SU-DHL-6 (cell line): ENCODE results near the gene NOL8.

Source experiments
- H2AFZ ChIP-seq: fragments of 200-600 bp; sonication (generic); 2 replicates; pipeline ENCODE4 v1.6.1; 2014; ENCODE audit warnings: low read depth, mild to moderate bottlenecking, moderate library complexity, mixed read lengths, antibody characterized with exemption, low read length; ENCODE audit not compliant: severe bottlenecking
- H3F3A ChIP-seq: fragments of 200-600 bp; shearing (Covaris generic); 2 replicates; pipeline ENCODE4 v1.6.0; 2016; ENCODE audit warnings: antibody characterized with exemption, mild to moderate bottlenecking; ENCODE audit not compliant: insufficient read depth
- H3K27ac ChIP-seq: fragments of 200-600 bp; sonication (generic); 2 replicates; pipeline ENCODE4 v1.5.1; 2016; ENCODE audit warnings: low read depth, mild to moderate bottlenecking, low read length, moderate library complexity, mixed read lengths
- H3K27me3 ChIP-seq: fragments of 200-600 bp; sonication (generic), shearing (Covaris generic); 2 replicates; pipeline ENCODE4 v1.6.0; 2014; ENCODE audit warnings: mild to moderate bottlenecking, low read length
- H3K36me3 ChIP-seq: fragments of 200-600 bp; sonication (generic); 2 replicates; pipeline ENCODE4 v1.6.1; 2014; ENCODE audit warnings: mild to moderate bottlenecking, low read length, mixed read lengths
- H3K4me2 ChIP-seq: fragments of 300-600, 200-600 bp; shearing (Covaris generic), sonication (generic); 2 replicates; pipeline ENCODE4 v1.6.0; 2014; ENCODE audit warnings: low read length, low read depth, mild to moderate bottlenecking; ENCODE audit not compliant: poor library complexity, severe bottlenecking
- H3K4me3 ChIP-seq: fragments of 200-600 bp; sonication (generic); 2 replicates; pipeline ENCODE4 v1.5.1; 2014; ENCODE audit warnings: antibody characterized with exemption, low read length, mild to moderate bottlenecking, mixed read lengths; ENCODE audit not compliant: insufficient read depth, poor library complexity, severe bottlenecking
- H3K79me2 ChIP-seq: fragments of 200-600 bp; sonication (generic); 2 replicates; pipeline ENCODE4 v1.6.1; 2014; ENCODE audit warnings: mild to moderate bottlenecking, low read length, moderate library complexity; ENCODE audit not compliant: insufficient read depth
- H3K9ac ChIP-seq: fragments of 200-600 bp; sonication (generic); 2 replicates; pipeline ENCODE4 v1.7.0; 2014; ENCODE audit warnings: mild to moderate bottlenecking, low read length
- H3K9me2 ChIP-seq: fragments of 200-600 bp; sonication (generic); replicated peaks from 2 replicates; pipeline ENCODE4 v1.6.1; 2014; ENCODE audit warnings: low read length; ENCODE audit not compliant: insufficient read depth
- H3K9me3 ChIP-seq: fragments of 200-600 bp; sonication (generic); 2 replicates; pipeline ENCODE4 v1.6.1; 2014; ENCODE audit warnings: low read length, mixed read lengths; ENCODE audit not compliant: insufficient read depth
- H4K20me1 ChIP-seq: fragments of 200-600 bp; sonication (generic); 2 replicates; pipeline ENCODE4 v1.6.1; 2014; ENCODE audit warnings: low read depth, mild to moderate bottlenecking, antibody characterized with exemption, low read length, moderate library complexity, mixed read lengths
- CTCF ChIP-seq: fragments of 200-600 bp; sonication (generic); IDR thresholded peaks from one replicate; pipeline ENCODE4 v1.5.1; 2017; ENCODE audit warnings: antibody characterized with exemption, mild to moderate bottlenecking, low read length, moderate library complexity; ENCODE audit not compliant: insufficient read depth, poor library complexity, severe bottlenecking
- EZH2phosphoT487 ChIP-seq: fragments of 200-600 bp; sonication (generic), shearing (Covaris generic); conservative IDR thresholded peaks from 2 replicates; pipeline ENCODE4 v1.6.1; 2018; ENCODE audit warnings: mild to moderate bottlenecking, antibody characterized with exemption, low read length, moderate library complexity, mixed read lengths

The NOL8 gene

GRCh38 chr9:92276331-92277032 is 48.7 kb downstream of the NOL8 start:
- Histone ChIP-seq H3K27me3 (no peaks in the 10 kb centered on the region), H3K79me2 (0 out of 2 replicates have a peak, but pooled peaks cover 9% of the 10 kb centered on the region), H3K9ac (no peak overlapping the region), H3K36me3 (peaks cover 87% of the 10 kb centered on the region), H4K20me1 (peaks cover 1% of the 10 kb centered on the region; the same call in 1 of the 2 replicates), H3K27ac (no peak overlapping the region), H3F3A (peaks cover 4% of the 10 kb centered on the region; the same call in 1 of the 2 replicates), H3K9me3 (no peaks in the 10 kb centered on the region), H3K4me2 (no peak overlapping the region), H2AFZ (no peak overlapping the region), H3K9me2 (no peaks in the 10 kb centered on the region), H3K4me3 (no peak overlapping the region)
- no peak for TF ChIP-seq EZH2phosphoT487
- TF ChIP-seq CTCF, result no peak

GRCh38 chr9:92275541-92275940 is 49.6 kb downstream of the NOL8 start:
- Histone ChIP-seq H3K9ac (no peak overlapping the region), H4K20me1 (no peaks in the 10 kb centered on the region; the same call in 1 of the 2 replicates), H3F3A (peaks cover under 1% of the 10 kb centered on the region; the same call in 1 of the 2 replicates), H3K4me2 (no peak overlapping the region), H2AFZ (no peak overlapping the region), H3K27ac (no peak overlapping the region), H3K79me2 (0 out of 2 replicates have a peak, but pooled peaks cover 6% of the 10 kb centered on the region), H3K9me3 (no peaks in the 10 kb centered on the region), H3K36me3 (peaks cover 89% of the 10 kb centered on the region), H3K9me2 (no peaks in the 10 kb centered on the region), H3K27me3 (no peaks in the 10 kb centered on the region), H3K4me3 (no peak overlapping the region)
- TF ChIP-seq CTCF, result no peak
- TF ChIP-seq EZH2phosphoT487, result no peak

- Histone ChIP-seq H3K27me3 (no peaks in the 10 kb centered on the region), H3K9me2 (no peaks in the 10 kb centered on the region), H3K4me2 (no peak overlapping the region), H3K4me3 (no peak overlapping the region), H3K9ac (no peak overlapping the region), H3K9me3 (no peaks in the 10 kb centered on the region), H4K20me1 (no peaks in the 10 kb centered on the region; the same call in 1 of the 2 replicates), H3F3A (no peaks in the 10 kb centered on the region; the same call in 1 of the 2 replicates), H3K27ac (no peak overlapping the region), H2AFZ (no peak overlapping the region), H3K36me3 (peaks cover 89% of the 10 kb centered on the region), H3K79me2 (no peaks in the 10 kb centered on the region)
- TF ChIP-seq CTCF, result no peak
- TF ChIP-seq EZH2phosphoT487, result no peak
These were observed 54.6 kb downstream of the NOL8 start for GRCh38 chr9:92270511-92270910.
